ENCODE measurements around the gene CDKN2A.

Gene CDKN2A

DNA sequence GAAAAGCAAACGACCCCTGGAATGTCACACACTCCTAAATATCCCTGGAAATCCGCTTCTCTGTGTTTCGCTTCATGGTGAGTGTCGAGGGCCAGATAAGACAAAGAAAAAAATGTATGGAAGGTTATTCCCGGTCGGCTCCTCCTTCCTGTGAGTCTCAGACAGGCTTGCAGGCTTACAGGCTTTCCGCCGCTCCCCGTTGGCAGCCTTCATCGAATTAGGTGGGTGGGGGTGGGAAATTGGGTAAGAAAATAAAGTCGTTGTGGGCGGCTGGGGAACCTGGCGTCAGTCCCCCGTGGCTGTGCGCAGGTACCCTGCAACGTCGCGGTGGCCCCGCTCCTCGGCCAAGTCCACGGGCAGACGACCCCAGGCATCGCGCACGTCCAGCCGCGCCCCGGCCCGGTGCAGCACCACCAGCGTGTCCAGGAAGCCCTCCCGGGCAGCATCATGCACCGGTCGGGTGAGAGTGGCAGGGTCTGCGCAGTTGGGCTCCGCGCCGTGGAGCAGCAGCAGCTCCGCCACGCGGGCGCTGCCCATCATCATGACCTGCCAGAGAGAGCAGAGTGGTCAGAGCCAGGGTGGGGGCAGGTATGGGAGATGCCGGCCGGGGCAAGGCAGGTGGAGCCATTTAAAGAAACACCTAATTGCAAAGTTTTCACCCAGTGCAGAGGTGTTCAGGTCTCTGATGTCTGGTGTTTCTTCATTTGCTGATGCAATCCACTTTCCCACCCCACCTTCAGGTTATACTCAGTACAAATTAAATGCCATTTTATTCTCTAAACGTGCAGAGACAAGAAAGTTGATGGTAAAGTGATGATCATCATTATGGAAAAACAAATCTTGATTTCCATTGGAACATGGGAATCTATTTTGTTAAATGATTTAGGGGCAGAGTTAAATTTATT is 11.8 kb upstream of the CDKN2A start:
- no peak for DNase-seq

DNA sequence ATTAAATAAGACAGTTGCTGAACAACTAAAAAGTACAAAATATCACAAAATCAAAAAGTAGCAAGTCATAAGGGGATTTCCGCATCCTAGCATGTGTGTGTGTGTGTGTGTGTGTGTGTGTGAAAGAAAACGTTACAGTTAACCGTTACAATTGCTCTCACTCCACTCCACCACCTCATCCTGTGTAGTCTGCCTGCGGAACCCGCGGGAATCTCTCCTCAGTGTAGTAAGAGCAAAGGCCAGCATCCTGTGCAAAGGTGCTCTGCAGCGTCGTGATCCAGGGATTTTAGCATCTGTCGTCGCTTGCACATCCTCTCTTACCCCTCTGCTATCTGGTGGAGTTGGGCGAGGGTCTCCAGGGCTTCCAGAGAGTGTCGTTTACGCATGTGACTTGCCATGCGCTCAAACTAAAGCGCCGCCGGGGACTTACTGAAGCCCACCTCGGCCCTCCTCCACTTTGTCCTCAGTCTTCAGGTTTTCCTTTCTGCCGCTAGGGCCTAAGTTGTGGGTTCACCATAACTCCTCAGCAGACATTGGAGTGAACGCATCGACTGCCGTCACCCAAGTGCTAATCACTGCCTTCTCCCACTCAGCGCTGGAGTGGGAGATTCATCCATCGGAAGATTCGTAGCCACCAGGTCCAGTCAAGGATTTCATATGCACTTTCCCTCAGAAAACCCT is 11.0 kb upstream of the CDKN2A start:
- DNase-seq = no peak

DNA sequence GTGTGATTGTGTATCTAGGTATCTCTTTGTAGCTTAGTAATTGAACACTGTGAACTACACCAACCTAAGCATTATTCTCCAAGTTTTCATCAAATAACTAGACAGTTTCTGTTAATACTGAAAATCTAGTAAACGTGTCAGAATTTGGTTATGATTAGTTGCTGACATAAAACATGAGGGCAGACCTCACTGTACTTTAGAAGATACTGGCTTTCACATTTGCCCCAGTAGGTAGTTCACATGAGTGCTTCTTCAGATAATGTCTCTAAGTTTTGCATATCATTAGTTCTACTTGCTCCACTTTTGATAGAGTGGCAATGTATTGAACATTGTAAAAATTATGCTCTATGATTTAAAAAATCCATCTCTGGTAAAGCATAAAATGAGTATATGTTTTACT is 7.8 kb upstream of the CDKN2A start:
- DNase-seq = no peak

DNA sequence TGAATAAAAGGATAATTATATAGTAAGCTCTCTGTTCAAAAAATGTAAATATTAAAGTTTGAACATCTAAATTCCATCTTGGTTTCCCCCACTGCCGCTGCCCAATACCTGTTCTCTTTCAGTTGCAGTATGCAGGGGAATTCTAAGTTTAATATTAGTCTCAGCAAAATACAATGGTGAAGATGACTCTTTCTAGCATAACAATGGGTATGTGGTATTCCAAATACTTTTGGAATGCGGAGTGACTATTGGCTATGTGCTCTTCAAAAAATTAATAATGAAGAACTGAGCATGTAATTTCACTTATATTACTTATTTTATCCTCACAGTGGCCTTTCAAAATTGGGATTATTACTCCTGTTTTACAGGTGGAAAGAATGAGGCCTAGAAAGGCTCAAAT is 3.8 kb upstream of the CDKN2A start:
- DNase-seq = no peak

DNA sequence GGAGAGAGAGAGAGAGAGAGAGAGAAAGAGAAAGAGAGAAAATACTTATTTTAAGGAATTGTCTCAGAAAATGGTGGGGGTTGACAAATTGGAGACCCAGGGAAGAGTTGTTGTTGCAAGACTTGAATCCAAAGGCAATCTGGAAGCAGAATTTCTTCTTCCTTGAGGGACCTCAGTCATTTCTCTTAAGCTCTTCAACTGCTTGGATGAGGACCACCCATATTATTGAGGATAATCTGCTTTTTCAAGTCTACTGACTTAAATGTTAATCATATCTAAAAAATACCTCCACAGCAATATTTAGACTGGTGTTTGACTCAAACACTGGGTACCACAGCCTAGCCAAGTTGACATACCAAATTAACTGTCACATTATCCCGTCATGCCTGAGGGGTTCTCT is 3.3 kb upstream of the CDKN2A start:
- no peak for DNase-seq

DNA sequence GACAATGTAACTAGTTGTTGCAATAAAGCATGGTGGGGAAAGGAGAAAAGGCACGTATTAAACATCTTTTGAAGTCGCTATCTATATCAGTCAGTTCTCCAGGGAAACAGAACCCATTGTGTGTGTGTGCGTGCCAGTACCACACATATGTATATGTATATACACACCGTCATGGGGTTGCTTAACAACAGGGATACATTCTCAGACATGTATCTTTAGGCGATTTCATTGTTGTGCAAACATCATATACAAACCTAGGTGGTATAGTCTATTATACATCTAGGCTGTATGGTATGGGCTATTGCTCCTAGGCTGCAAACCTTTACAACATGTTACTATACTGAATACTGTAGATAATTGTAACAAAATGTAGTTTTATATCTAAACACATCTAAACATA is 2.7 kb upstream of the CDKN2A start:
- no peak for DNase-seq

DNA sequence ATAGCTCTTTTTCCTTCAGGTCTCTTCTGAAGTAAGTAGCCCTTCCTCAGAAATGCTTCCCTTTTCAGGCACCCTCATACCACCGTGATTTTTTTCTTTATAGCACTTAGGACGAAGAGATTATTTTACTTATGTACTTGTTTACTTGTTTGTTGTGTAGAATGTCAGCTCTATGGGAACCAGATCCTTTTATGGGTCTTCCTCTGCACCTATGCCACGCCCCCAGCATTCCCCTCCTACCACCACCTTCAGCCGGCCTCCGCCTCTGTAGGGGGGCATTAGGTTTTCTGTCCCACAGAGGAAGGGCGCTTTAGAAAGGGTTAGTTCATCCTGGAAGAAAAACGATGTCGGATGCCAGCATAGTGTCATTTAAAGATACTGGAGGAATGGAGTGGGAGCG is 2.2 kb upstream of the CDKN2A start:
- DNase-seq = no peak

DNA sequence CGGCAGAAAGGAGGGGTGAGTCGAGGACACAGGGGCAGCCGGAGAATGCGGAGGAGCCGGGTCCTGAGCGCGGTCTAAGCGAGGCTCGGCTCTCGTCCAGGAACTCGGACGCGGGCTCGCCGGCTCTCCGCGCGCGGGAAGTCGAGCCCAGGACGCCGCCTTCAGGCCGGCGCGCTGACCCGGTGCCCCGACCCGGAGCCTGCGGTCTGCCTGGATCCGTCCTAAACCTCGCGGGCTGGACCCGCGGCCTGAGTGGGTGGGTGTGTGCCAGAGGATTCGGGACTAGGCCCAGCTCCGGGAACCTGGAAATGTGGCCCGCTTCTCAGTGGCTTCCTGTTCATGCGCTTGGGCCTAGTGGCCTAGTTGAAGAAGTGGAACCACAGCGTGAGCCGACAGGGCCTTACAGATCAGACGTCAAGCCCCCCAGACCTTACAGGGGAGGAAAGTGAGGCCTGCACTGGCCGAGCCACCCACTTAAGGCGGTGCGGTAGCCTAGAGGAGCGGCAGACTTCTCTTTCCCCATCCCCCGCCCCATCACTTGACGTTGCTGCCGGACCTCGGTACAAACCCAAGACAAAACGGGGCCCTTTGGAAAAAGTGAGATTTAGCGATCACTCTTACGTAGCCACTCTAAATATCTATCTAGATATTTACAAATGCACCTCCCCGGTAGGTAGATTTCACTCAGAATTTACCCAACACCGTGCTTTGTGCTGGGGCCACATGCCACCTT is 1.6 kb upstream of the CDKN2A start:
- DNase-seq = peak; percentile 51

DNA sequence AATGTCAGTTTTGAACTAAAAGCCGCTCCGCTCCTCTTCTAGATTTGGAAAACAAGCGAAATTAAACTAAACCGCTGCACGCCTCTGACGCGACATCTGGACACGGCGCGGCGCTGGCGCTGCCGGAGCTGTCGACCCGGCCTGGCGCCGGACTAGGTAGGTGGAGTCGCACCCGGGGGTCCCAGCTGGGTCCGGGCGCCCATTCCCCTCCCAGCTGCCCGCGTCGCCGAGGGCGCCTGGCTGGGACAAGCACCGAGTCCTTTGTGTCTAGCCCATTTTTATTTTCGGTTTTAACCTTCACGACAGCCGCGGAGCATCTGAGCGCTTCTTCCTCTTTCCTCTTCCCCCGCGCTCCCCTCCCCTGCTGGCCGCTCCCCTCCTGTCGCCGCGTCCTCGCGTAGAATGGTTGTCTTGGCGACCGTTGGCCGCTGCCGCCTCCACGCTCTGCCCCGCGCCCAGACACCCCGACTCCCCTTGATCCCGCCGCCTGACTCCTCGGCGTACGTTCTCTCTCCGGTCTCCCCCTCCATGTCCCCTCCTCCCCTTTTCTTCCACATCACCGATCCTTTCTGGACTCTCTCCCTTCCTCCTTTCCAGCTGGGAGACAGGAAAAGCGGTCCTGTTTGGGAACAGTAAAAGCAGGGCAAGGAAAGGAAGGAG is 944 bp upstream of the CDKN2A start:
- peak; percentile 70 for DNase-seq

DNA sequence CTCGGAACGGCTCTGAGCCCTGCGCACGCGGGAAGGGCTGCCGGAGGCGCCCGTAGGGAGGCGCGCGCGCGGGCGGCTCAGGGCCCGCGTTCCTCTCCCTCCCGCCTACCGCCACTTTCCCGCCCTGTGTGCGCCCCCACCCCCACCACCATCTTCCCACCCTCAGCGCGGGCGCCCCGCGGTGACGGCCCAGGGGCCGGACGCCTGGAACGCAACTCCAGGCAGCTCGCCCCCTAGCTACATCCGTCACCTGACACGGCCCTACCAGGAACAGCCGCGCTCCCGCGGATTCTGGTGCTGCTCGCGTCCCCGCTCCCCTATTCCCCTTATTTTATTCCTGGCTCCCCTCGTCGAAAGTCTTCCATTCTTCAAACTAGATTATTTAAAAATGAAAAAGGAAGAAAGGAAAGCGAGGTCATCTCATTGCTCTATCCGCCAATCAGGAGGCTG is 389 bp upstream of the CDKN2A start, which contains the start of gene CDKN2B-AS1:
CDKN2B-AS1 (plus strand) TSS at position 236 of the 450 bp plus-strand sequence.
- peak; percentile 60 for DNase-seq

DNA sequence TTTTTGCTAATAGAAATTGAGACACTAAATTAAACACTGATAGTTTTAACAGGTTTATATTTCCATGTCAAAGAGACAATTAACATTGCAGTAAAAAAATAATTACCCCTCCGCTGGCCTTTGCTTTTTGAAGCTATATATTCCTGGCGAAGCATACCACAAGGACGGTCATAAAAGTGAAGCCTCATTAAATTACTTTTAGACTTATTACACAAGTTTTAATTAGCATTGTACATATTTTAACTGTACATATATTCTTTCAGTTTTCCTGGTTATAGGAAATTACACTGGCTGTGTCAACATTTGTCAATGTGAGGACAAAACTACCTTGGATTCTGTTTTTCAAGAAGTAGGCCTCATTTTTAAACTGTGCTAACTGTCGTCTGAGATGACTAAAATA is 1.2 kb downstream of the CDKN2A start:
- no peak for DNase-seq

DNA sequence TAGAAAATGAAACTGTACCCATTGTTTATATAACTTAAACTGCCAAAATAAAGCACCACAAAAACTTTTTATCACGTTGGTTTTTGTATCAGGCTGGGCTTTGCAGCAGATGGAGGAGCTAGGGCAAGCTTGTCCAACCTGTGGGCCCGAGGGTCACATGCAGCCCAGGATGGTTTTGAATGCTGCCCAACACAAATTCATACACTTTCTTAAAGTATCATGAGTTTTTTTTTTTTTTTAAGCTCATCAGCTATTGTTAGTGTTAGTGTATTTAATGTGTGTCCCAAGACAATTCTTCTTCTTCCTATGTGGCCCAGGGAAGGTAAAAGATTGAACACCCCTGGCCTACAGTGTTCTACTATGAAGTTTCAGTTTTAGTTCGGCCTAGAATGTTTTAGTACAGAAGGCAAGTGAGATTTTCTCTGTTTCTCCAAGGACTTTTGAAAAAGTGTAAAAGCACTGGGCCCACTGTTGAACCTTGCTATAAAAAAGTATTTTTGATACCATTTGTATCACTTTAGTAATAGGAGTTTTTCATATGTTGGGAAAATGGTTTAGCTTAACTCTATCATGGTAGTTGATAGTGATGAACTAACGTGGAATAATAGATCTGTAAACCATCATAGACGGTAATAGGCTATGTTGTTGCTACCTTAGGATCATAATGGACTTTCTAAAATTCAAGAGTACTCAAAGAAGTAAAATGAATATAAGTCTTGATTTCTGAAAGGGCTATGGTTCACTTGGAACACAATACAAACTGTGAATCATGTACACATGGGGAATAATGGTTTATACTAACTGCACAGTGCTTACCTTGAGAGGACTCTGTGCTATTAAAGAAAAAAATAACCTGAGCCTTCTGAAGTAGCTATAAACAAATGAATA is 2.9 kb downstream of the CDKN2A start:
- no peak for DNase-seq

DNA sequence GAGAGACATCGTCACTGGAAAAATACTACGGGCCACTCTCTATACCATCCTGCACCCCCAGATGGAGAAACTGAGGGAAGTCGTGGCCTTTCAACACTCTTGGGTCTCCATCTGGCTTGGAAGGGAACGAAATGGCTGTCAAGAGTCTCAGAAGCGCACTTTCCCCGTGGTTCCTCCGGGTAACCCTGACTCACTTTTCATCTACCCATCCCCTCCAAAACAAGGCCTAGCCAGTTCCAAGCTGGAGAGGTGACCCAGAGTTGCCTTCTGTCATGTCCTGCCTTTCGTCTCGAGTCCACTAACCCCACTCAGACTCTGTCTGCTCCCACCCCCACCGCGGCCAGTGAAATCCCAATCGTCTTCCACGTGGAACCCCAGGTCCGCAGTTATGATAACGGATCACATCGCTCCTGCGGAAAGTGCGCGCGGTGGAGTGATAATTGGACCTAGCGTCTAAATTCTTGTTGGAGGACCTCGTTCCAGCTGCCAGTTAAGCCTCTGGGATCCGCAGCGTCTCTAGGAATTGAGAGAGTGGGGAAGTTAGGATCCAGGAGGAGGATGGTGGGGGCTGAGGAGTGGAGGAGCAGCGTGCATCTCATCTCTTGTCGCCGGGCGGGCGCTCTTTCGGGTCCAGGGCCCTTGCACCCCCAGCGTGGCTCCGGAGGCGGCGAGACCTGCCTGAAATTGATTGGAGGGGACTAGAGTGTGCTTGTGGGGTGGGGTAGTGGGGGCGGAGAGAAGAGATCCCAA is 4.6 kb downstream of the CDKN2A start:
- DNase-seq = no peak

DNA sequence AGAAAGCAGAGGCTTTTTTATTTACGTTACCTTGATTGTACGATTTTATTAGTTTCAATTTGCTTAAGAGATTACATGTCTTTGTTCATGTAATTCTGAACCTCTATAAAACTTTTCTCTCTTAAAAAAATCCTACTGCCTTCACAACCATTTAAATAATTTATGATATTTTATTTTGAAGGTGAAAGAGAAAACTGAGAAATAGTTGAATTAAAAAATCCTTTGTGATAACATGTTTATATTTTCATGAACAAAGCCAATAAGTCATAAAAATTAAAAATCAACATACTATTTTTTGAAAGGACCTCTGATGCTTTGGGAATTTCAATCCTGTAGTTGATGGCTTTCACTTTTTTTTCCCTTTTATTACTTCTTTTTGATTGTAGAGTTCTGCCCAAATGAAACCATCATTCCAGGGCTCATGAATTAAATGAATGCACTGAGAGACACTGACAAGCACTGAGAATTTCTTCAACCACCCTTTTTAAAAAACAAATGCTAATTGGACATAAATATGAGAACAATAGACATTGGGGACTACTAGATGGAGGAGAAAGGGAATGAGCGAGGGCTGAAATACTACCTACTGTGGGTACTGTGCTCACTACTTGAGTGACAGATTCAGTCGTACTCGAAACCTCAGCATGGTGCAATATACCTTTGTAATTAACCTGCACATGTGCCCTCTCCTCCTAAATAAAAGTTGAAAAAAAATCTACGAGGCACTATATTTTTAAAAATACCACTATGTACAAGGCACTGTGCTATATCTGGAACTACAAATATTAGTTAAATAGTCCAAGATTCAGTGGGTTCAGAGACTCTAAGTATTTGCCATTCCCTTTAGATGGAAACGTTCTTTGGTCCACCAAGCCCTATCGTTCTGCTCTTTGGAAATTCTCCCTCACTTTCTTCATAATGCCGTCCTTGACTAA is 5.9 kb downstream of the CDKN2A start:
- no peak for DNase-seq

DNA sequence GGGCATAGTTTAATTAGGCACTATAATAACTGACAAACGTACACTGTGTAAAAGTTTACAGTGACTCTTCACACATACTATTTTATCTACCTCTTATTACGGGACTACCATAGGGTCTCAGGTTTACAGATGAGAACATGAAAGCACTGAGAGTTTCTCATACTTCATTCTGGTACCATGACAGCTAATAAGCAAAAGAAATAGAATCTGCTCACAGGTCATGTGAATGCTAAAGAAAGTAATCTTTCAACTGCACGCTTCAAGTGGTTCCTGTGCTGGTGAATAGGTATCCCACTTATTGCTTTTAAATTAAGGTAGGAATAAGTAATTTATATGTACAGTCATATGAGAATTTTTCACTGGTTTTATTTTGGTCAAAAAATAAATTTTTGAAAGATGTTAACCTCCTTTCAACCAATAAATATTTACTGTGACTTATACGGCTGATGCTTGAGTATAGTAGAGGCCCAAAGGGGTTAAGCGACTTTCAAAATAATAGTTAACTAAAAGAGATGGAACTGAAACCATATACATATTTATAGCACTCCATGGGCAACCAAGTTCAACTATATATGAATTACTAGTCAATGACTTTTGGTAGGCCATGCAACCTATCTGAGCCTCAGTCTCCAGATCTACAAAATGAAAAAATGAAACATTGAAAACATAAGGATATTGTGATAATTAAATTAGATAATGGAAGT is 8.1 kb downstream of the CDKN2A start:
- DNase-seq = no peak

DNA sequence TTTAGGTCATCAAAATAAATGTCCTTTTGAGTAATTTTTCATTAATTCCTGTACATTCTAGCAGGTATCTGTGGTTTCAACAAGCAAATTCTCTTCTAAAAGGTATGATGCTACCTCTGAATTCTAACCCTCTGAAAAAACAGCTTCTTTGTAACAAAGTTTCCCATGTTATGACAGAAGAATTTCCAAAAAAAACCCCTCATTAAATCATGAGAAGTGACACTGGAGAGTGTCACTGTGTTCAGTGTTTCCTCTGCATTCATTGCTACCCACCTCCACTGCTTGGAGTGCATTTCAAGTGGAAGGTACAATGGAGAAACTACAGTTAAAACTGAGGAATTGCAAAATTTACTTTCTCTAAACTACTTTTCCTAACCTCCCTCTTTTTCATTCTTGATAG is 10.1 kb downstream of the CDKN2A start:
- no peak for DNase-seq

DNA sequence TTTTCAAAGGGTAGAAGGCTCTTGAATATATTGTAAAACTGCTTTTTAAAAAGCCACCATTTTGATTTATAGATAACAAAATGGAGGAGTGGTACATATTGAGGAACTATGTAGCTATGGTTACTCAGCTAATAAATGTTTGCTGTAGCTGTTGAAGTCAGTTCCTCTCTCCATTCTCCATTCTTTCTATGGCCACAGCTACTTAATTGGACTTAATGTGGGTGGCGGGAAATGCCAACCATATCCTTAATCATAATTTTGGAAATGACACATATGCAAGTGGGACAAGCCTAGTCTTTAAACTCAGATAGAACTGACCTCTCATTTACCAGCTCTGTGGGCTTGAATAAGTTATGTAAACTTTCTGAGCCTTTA is 10.6 kb downstream of the CDKN2A start:
- DNase-seq = no peak

DNA sequence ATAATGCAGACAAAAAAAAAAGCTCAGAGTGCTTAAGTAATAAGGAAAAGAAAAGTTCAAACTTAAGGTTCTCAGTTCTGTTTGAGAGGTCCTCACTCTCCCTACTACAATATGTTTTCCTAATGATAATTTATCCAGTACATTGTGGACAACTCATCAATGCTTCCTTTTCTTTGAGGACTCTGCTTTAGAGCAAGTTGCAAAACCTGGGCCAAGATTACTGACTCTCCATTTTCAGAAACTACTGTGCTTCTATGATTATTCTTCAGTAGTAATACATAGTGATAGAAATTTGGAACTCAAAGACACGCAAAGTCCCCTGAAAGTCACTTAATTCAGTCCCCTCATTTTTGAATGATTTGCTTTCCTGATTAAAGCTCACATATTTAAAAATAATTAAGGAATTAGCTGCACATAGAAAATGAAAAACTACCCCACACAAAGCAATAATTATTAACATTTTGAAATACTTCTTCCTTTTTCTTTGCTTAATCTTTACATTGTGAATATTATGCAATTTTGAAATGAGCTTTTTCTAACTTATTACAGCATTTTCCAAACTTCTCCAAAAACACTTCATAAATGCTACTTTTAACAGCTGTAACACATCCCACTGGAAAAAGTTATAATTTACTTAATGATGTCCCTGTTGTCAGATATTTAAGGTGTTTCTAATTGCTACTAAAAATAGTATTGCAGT is 11.2 kb downstream of the CDKN2A start:
- DNase-seq = no peak

DNA sequence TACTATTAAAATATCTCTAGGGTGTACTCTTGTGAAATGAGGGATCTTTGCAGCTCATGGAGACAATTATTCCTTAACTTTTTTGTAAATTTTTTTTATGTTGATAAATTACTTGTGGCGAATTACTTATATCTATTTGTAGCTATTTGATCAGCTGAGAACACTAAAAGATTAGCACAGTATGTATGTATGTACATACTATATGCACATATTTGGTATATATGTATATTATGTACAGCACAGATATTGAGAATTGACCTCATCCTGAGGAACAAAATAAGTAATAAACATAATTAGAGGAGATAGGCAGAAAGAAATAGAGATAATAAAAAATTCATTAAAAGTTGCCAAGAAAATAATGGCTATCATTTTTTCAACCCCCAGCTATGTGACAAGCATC is 11.8 kb downstream of the CDKN2A start:
- DNase-seq = no peak

Measured in right hindlimb (tissue), 1 donor.